GM23248 (cell line): Measurements from ENCODE around the gene EBF3. TPM values are rescaled to one million over a fixed set of nuclear protein-coding genes. Genes with fewer than 3 reads are reported as not detected.

Experiments used
- DNase-seq: peaks from one replicate; pipeline ENCODE4 v3.0.0-alpha.2; 2015
- H2AFZ ChIP-seq: fragments of 200-600 bp; sonication (generic); 2 replicates; pipeline ENCODE4 v1.6.1; 2016; ENCODE audit warnings: antibody characterized with exemption
- H3F3A ChIP-seq: fragments of 200-600 bp; sonication (generic); 2 replicates; pipeline ENCODE4 v1.6.1; 2016; ENCODE audit warnings: mild to moderate bottlenecking, antibody characterized with exemption, mixed run types; ENCODE audit not compliant: insufficient read depth
- H3K27ac ChIP-seq: fragments of 200-600 bp; sonication (generic); 2 replicates; pipeline ENCODE4 v1.5.1; 2016; ENCODE audit warnings: mild to moderate bottlenecking
- H3K27me3 ChIP-seq: fragments of 200-600 bp; sonication (generic); replicated peaks from 2 replicates; pipeline ENCODE4 v1.6.1; 2016; ENCODE audit warnings: mild to moderate bottlenecking; ENCODE audit not compliant: insufficient read depth
- H3K36me3 ChIP-seq: fragments of 200-600 bp; sonication (generic); 2 replicates; pipeline ENCODE4 v1.6.1; 2016; ENCODE audit warnings: low read depth, mild to moderate bottlenecking
- H3K4me1 ChIP-seq: fragments of 200-600 bp; sonication (generic); 2 replicates; pipeline ENCODE4 v1.6.1; 2016; ENCODE audit warnings: mild to moderate bottlenecking; ENCODE audit not compliant: insufficient read depth
- H3K4me2 ChIP-seq: fragments of 200-600 bp; sonication (generic); one replicate; pipeline ENCODE4 v1.6.1; 2016; ENCODE audit warnings: mild to moderate bottlenecking; ENCODE audit not compliant: unreplicated experiment
- H3K4me3 ChIP-seq: fragments of 200-600 bp; sonication (generic); 2 replicates; pipeline ENCODE4 v1.5.1; 2016; ENCODE audit warnings: mild to moderate bottlenecking
- H3K79me2 ChIP-seq: fragments of 200-600 bp; sonication (generic); 2 replicates; pipeline ENCODE4 v1.6.1; 2016; ENCODE audit warnings: mild to moderate bottlenecking; ENCODE audit not compliant: insufficient read depth
- H3K9ac ChIP-seq: fragments of 200-600 bp; sonication (generic); 2 replicates; pipeline ENCODE4 v1.6.1; 2016; ENCODE audit warnings: mild to moderate bottlenecking
- H3K9me2 ChIP-seq: fragments of 200-600 bp; sonication (generic); 2 replicates; pipeline ENCODE4 v1.6.1; 2016; ENCODE audit warnings: mixed run types, mild to moderate bottlenecking, moderate library complexity; ENCODE audit not compliant: insufficient read depth
- H3K9me3 ChIP-seq: fragments of 200-600 bp; sonication (generic); one replicate; pipeline ENCODE4 v1.6.1; 2017; ENCODE audit warnings: low read depth
- H4K20me1 ChIP-seq: fragments of 200-600 bp; sonication (generic); 2 replicates; pipeline ENCODE4 v1.6.0; 2016; ENCODE audit not compliant: insufficient read depth
- EZH2 ChIP-seq: fragments of 200-600 bp; sonication (generic); IDR thresholded peaks from 2 replicates; pipeline ENCODE4 v1.6.1; 2018; ENCODE audit warnings: antibody characterized with exemption, mild to moderate bottlenecking; ENCODE audit not compliant: insufficient read depth, poor library complexity, severe bottlenecking
- EZH2phosphoT487 ChIP-seq: fragments of 200-600 bp; sonication (generic); IDR thresholded peaks from 2 replicates; pipeline ENCODE4 v1.6.1; 2018; ENCODE audit warnings: antibody characterized with exemption, moderate library complexity, mild to moderate bottlenecking, low read depth; ENCODE audit not compliant: insufficient read depth
- WGBS, 2 experiments: methylation state at CpG; one replicate each; pipeline ENCODE4 v1.1.6; 2015 to 2017; ENCODE audit warnings: low lambda C conversion rate in 2 of 2, low coverage in 1 of 2; ENCODE audit errors: missing lambda C conversion rate in 2 of 2; 5-methylcytosine and 5-hydroxymethylcytosine counted together
- in situ Hi-C: fragments of 300-500 bp; cut with MboI; formaldehyde crosslinking; loops from 2 replicates; pipeline ENCODE4 v1.15.0; 2020
- polyA plus RNA-seq: library from polyadenylated mRNA; unstranded; fragments of >200 nt; fragmentation: Nextera tagmentation; extraction: Ambion mirVana; gene quantifications from 2 replicates; pipeline ENCODE4 v1.2.1, GENCODE V29; 2016
- total RNA-seq: library from RNA; depleted of rRNA; stranded (reverse); fragments of >200 nt; shearing (Covaris generic); gene quantifications from 2 replicates; pipeline ENCODE4 v1.2.3, GENCODE V29; 2014

The EBF3 gene
- total and polyA plus RNA-seq, 2 experiments from 2014 or later, result 0.15 to 0.43 TPM

DNA sequence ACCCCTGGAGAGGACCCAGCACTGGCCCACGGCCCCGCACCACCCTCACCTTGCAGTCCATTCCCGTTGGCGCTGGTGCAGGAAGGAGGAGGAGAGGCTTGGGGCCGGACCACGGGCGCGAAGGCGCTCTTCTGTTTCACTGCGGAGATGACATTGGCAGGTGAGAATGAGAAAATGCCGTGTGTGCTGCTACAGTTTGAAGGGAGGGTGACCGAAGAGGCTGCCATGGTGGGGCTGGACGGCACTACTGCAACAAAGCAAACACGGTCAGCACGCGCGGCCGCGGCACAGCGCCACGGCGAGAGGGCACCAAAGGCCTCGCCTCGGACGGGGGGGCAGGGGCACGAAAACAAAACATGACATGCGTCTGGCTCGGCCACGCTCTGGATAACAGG is 123.9 kb downstream of the EBF3 start:
- no peaks in the 10 kb centered on the region for H3F3A ChIP-seq
- no peak overlapping the region for H2AFZ ChIP-seq
- H3K9ac ChIP-seq, result no peak overlapping the region
- in situ Hi-C loops, result no loop called here
- H3K27ac ChIP-seq, result no peak overlapping the region
- H3K9me2 ChIP-seq, result no peaks in the 10 kb centered on the region
- DNase-seq, result no peak
- H3K36me3 ChIP-seq, result no peaks in the 10 kb centered on the region
- no peaks in the 10 kb centered on the region for H3K4me1 ChIP-seq
- H3K4me3 ChIP-seq, result no peak overlapping the region
- WGBS, 2 experiments, result 84 to 86% methylated on average over 29 of the region's 29 CpGs
- H3K27me3 ChIP-seq, result no peaks in the 10 kb centered on the region
- no peak for TF ChIP-seq EZH2phosphoT487
- no peak for TF ChIP-seq EZH2
- no peaks in the 10 kb centered on the region for H3K9me3 ChIP-seq
- H4K20me1 ChIP-seq, result no peaks in the 10 kb centered on the region
- no peak overlapping the region for H3K4me2 ChIP-seq
- H3K79me2 ChIP-seq, result no peaks in the 10 kb centered on the region

DNA sequence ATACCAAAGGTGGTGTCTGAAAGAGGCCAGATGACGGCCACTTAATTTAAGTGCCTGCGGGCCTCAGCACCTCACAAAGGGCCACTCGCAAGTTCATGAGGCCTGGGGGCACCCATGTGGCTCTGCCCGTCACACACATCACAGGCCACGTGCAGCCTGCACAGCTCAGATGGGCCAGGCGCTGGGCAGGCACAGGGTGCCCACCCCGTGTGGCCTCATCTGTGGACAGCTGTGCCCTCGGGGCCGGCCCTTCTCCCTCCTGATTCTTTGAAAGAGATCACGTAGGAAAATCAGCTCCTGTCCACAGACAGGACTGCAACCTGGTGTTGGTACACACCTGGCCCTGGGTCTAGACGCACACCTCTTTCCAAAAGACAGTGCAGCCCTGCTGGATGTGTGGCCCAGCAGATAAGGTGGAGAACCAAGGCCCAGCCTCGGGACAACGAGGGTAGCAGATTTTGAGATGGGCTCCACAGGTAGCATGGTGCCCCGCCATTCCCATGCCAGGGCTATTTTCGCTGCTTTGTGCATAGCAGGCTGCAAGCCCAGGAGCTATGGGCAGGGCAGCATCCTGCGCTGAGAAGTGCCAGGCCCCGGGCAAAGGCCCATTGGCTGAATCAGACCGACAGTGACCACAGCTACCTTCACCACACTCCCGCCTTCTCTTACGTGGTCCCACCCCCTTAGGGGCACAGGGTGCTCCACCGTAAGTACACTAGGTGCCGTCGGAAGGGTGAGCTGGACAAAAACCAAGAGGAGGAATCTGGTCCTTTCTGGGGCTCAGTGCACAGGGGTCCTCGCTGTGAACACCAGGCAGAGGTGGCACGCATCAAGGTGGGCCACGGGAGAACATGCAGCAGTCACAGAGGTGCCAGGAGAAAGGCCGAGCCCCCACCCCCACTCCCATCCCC is 124.5 kb downstream of the EBF3 start:
- Histone ChIP-seq H4K20me1 (no peaks in the 10 kb centered on the region), H3K9me3 (no peaks in the 10 kb centered on the region), H3K9me2 (no peaks in the 10 kb centered on the region), H3K27me3 (no peaks in the 10 kb centered on the region), H3K4me1 (no peaks in the 10 kb centered on the region), H3K27ac (no peak overlapping the region), H3K36me3 (no peaks in the 10 kb centered on the region), H2AFZ (no peak overlapping the region), H3K9ac (no peak overlapping the region), H3F3A (no peaks in the 10 kb centered on the region), H3K79me2 (no peaks in the 10 kb centered on the region), H3K4me2 (no peak overlapping the region), H3K4me3 (no peak overlapping the region)
- in situ Hi-C loops, result no loop called here
- 75 to 76% methylated on average over 25 to 26 of the region's 27 CpGs for WGBS, 2 experiments
- TF ChIP-seq EZH2phosphoT487 (no peak), EZH2 (no peak)
- no peak for DNase-seq

DNA sequence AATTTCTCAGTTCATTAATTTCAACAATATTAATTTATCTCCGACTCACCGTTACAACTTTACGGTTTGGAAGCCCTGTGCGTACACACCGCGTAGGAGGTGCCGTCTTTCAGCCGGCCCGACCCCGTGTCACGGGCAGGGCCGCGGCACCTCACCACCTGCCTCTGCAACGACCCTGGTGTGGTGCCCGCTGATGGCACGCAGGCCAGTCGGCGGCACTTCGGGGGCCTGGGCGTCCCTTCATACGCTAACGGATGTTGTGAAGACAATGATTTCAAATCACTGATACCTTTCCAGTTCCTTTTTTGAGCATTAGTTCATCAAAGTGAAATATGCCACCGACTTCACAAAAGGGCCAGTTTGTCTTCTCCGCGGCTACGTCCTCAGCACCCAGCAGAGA is 125.3 kb downstream of the EBF3 start:
- in situ Hi-C loops, result no loop called here
- H3K4me3 ChIP-seq, result no peak overlapping the region
- no peaks in the 10 kb centered on the region for H3K27me3 ChIP-seq
- WGBS, 2 experiments, result 89% methylated on average over 26 of the region's 26 CpGs
- no peak overlapping the region for H3K27ac ChIP-seq
- TF ChIP-seq EZH2phosphoT487, result no peak
- TF ChIP-seq EZH2, result no peak
- H3K9me3 ChIP-seq, result no peaks in the 10 kb centered on the region
- no peak overlapping the region for H3K4me2 ChIP-seq
- no peaks in the 10 kb centered on the region for H3K36me3 ChIP-seq
- no peak for DNase-seq
- no peaks in the 10 kb centered on the region for H3K4me1 ChIP-seq
- H3F3A ChIP-seq, result no peaks in the 10 kb centered on the region
- no peaks in the 10 kb centered on the region for H3K9me2 ChIP-seq
- H4K20me1 ChIP-seq, result no peaks in the 10 kb centered on the region
- no peak overlapping the region for H3K9ac ChIP-seq
- no peaks in the 10 kb centered on the region for H3K79me2 ChIP-seq
- H2AFZ ChIP-seq, result no peak overlapping the region

DNA sequence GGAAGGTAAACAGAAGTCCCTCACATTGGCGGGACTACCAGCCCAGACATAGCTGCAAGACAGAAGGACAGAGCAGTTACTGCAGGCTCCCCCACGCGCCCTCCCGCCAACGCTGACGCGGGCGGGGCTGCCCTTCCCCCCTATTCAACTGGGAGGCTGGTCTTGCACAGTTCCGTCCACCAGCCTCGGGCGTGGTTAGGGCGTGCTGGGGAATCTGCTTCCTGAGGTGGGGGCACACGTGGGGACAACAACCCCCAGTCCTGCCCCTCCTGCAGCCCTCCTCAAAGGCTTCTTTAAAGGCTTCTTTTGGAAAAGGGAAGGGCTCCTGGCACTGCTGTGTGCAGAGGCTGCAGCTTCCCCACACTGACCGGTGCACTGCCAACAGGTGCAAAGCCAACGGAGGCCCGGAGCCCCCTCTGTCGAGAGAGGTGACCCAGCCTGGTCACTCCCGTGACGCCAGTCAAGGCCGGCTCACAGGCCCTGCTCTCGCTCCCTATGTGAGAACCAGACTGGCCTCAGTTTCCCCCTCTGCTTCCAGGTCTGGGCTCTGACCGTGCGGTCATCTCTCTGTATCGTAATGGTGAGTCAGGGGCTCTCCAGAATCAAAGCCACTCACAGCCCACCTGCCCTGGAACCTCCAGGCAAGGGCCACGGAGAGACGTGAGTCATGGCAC is 126.0 kb downstream of the EBF3 start:
- H4K20me1 ChIP-seq, result no peaks in the 10 kb centered on the region
- no peaks in the 10 kb centered on the region for H3F3A ChIP-seq
- no peaks in the 10 kb centered on the region for H3K79me2 ChIP-seq
- H3K36me3 ChIP-seq, result no peaks in the 10 kb centered on the region
- TF ChIP-seq EZH2 (no peak), EZH2phosphoT487 (no peak)
- 83% methylated on average over 26 of the region's 26 CpGs for WGBS, 2 experiments
- no peaks in the 10 kb centered on the region for H3K9me3 ChIP-seq
- H3K4me3 ChIP-seq, result no peak overlapping the region
- in situ Hi-C loops, result no loop called here
- H2AFZ ChIP-seq, result no peak overlapping the region
- no peaks in the 10 kb centered on the region for H3K27me3 ChIP-seq
- H3K4me2 ChIP-seq, result no peak overlapping the region
- DNase-seq, result no peak
- H3K27ac ChIP-seq, result no peak overlapping the region
- H3K4me1 ChIP-seq, result no peaks in the 10 kb centered on the region
- no peaks in the 10 kb centered on the region for H3K9me2 ChIP-seq
- no peak overlapping the region for H3K9ac ChIP-seq
